ENCODE measurements around the gene ADAM8. TPM values are rescaled to one million over a fixed set of nuclear protein-coding genes. Genes with fewer than 3 reads are reported as not detected.

Gene ADAM8
- total and polyA plus RNA-seq, 12 donors: 0.61 to 7.7 (median 3.8) TPM

- peak overlapping the region in 3 of 5 donors; percentile 80 to 87 (median 85) for H3K27ac ChIP-seq
- H3K4me3 ChIP-seq: no peak overlapping the region
- no peaks in the 10 kb centered on the region for H3K36me3 ChIP-seq (replicated peaks in 1 of 2)
- WGBS, 4 donors: 66 to 73% (median 70%) methylated on average over 22 of the region's 22 CpGs
- TF ChIP-seq, protein P1, sequence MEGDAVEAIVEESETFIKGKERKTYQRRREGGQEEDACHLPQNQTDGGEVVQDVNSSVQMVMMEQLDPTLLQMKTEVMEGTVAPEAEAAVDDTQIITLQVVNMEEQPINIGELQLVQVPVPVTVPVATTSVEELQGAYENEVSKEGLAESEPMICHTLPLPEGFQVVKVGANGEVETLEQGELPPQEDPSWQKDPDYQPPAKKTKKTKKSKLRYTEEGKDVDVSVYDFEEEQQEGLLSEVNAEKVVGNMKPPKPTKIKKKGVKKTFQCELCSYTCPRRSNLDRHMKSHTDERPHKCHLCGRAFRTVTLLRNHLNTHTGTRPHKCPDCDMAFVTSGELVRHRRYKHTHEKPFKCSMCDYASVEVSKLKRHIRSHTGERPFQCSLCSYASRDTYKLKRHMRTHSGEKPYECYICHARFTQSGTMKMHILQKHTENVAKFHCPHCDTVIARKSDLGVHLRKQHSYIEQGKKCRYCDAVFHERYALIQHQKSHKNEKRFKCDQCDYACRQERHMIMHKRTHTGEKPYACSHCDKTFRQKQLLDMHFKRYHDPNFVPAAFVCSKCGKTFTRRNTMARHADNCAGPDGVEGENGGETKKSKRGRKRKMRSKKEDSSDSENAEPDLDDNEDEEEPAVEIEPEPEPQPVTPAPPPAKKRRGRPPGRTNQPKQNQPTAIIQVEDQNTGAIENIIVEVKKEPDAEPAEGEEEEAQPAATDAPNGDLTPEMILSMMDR (IDR thresholded peaks at IDR 0.05): no peak
- no peak for TF ChIP-seq POLR2A (IDR thresholded peaks at IDR 0.05)
- no peaks in the 10 kb centered on the region for H3K9me3 ChIP-seq (replicated peaks in 1 of 3)
- no peak for DNase-seq
- H3K4me1 ChIP-seq (replicated peaks in 1 of 2): peaks cover 46 to 63% of the 10 kb centered on the region in 2 donors
- no peaks in the 10 kb centered on the region for H3K27me3 ChIP-seq
- intact Hi-C loops (cut with DNase I): no loop called here
These were observed 23.2 kb downstream of the ADAM8 start for GRCh38 chr10:133253361-133253955.

DNA sequence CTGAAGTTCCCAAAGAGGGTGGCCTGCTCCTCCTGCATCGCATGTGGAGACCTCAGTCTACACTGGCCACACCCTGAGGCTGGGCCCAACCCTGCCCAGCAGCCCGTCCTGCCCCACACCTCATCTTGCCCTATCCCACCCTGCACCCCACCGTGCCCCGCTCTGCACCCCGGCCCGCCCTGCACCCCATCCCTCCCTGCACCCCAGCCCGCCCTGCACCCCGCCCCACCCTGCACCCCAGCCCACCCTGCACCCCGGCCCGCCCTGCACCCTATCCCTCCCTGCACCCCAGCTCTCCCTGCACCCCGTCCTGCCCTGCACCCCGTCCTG is 24.5 kb downstream of the ADAM8 start:
- no peak for TF ChIP-seq POLR2A (IDR thresholded peaks at IDR 0.05)
- TF ChIP-seq, protein P1 (IDR thresholded peaks at IDR 0.05): no peak
- H3K4me3 ChIP-seq: no peak overlapping the region
- DNase-seq: no peak
- no peaks in the 10 kb centered on the region for H3K27me3 ChIP-seq
- peaks cover 54 to 56% of the 10 kb centered on the region in 2 donors for H3K4me1 ChIP-seq (replicated peaks in 1 of 2)
- 52 to 70% (median 54%) methylated on average over 2 to 12 of the region's 12 CpGs for WGBS, 4 donors
- no peaks in the 10 kb centered on the region for H3K36me3 ChIP-seq (replicated peaks in 1 of 2)
- H3K9me3 ChIP-seq (replicated peaks in 1 of 3): no peaks in the 10 kb centered on the region
- H3K27ac ChIP-seq: peak overlapping the region in 3 of 5 donors; percentile 74 to 97 (median 95)
- intact Hi-C loops (cut with DNase I): no loop called here

GRCh38 chr10:133251388-133252222 is 25.1 kb downstream of the ADAM8 start:
- peak; percentile 76 to 93 (median 90) for DNase-seq
- no peaks in the 10 kb centered on the region for H3K27me3 ChIP-seq
- H3K36me3 ChIP-seq (replicated peaks in 1 of 2): no peaks in the 10 kb centered on the region
- TF ChIP-seq POLR2A (IDR thresholded peaks at IDR 0.05): peak in 1 of 2 donors; percentile 58
- TF ChIP-seq, protein P1 (IDR thresholded peaks at IDR 0.05): no peak
- H3K9me3 ChIP-seq (replicated peaks in 1 of 3): no peaks in the 10 kb centered on the region
- H3K4me3 ChIP-seq: peak overlapping the region in 1 of 4 donors; percentile 5
- 37 to 72% (median 44%) methylated on average over 9 to 28 of the region's 28 CpGs for WGBS, 4 donors
- H3K27ac ChIP-seq: peak overlapping the region; percentile 35 to 97 (median 84)
- peaks cover 53 to 54% of the 10 kb centered on the region in 2 donors for H3K4me1 ChIP-seq (replicated peaks in 1 of 2)
- intact Hi-C loops (cut with DNase I): no loop called here

DNA sequence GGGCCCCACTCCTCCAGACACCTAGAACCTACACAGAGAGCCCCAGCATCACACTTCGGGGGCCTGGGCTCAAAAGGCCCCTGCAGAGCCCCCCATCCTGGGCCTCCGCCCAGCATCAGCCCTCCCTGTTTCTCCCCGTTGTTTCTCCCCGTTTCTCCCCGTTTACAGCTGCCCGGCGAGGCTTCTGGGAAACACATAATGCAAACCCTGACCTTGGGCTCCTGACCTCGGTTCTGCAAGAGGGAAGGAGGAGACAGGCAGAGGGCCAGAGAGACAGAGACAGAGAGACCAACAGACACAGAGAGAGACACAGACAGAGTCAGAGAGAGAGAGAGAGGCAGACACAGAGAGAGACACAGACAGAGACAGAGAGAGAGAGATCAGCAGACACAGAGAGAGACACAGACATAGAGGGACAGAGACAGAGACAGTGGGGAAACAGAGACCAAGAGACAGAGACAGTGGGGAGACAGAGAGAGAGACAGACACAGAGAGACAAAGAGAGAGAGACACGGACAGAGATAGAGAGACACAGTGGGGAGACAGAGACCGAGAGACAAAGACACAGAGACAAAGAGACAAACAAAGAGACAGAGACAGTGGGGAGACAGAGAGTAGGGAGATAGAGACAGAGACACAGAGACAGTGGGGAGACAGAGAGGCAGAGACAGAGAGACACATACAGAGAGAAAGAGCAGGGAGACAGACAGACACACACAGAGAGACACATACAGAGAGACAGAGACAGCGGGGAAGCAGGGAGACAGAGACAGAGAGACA is 26.5 kb downstream of the ADAM8 start:
- peak overlapping the region in 1 of 4 donors; percentile 40 for H3K4me3 ChIP-seq

More for the DNA sequence above, 26.5 kb downstream of the ADAM8 start:
- WGBS, 4 donors: 30 to 36% (median 34%) methylated on average over 9 to 11 of the region's 11 CpGs
- H3K27ac ChIP-seq: peak overlapping the region; percentile 90 to 97 (median 94)
- intact Hi-C loops (cut with DNase I): no loop called here
- peak; percentile 16 to 92 for TF ChIP-seq POLR2A (IDR thresholded peaks at IDR 0.05)
- TF ChIP-seq, protein P1 (IDR thresholded peaks at IDR 0.05): no peak
- DNase-seq: peak; percentile 86 to 98 (median 94)
- H3K27me3 ChIP-seq: no peaks in the 10 kb centered on the region
- H3K4me1 ChIP-seq (replicated peaks in 1 of 2): peaks cover 52 to 54% of the 10 kb centered on the region in 2 donors
- no peaks in the 10 kb centered on the region for H3K36me3 ChIP-seq (replicated peaks in 1 of 2)
- no peaks in the 10 kb centered on the region for H3K9me3 ChIP-seq (replicated peaks in 1 of 3)
